Sigmoid colon (tissue), 7 donors: Measurements from ENCODE around the gene DCTN3. TPM values are rescaled to one million over a fixed set of nuclear protein-coding genes. Genes with fewer than 3 reads are reported as not detected.

Source experiments
- DNase-seq: peaks from one replicate; pipeline ENCODE4 v3.0.0-alpha.2; 2019
- H3K27ac ChIP-seq, 4 donors: fragments of 200-600 bp; sonication (generic); one replicate each; pipeline ENCODE4 v1.5.1; 2016 to 2019; ENCODE audit warnings: mild to moderate bottlenecking in 1 of 4
- H3K27me3 ChIP-seq, 3 donors: fragments of 200-600 bp; sonication (generic); one replicate each; pipeline ENCODE4 v1.5.1; 2019; ENCODE audit warnings: mild to moderate bottlenecking in 1 of 3
- H3K36me3 ChIP-seq, 4 donors: fragments of 200-600 bp; sonication (generic); one replicate each; pipeline ENCODE4 v1.5.1; 2016 to 2019
- H3K4me1 ChIP-seq, 4 donors: fragments of 200-600 bp; sonication (generic); one replicate each; pipeline ENCODE4 v1.5.1; 2017 to 2019
- H3K4me3 ChIP-seq, 4 donors: fragments of 200-600 bp; sonication (generic); one replicate each; pipeline ENCODE4 v1.5.1; 2017 to 2019; ENCODE audit warnings: mild to moderate bottlenecking in 2 of 4, moderate library complexity in 1 of 4
- H3K9me3 ChIP-seq, 4 donors: fragments of 200-600 bp in 3 of 4; sonication (generic) in 3 of 4; one replicate each; pipeline versions ENCODE4 v1.5.1 to v1.6.1; 2013 to 2019
- EP300 ChIP-seq, 4 donors: sonication (generic); formaldehyde crosslinking; IDR thresholded peaks; one replicate each; pipeline ENCODE4 v1.6.1; 2017; ENCODE audit warnings: antibody characterized with exemption in 4 of 4
- POLR2A ChIP-seq, 2 donors: fragments of 450-650 bp; IDR thresholded peaks; one replicate each; pipeline ENCODE4 v1.6.1; 2016; ENCODE audit warnings: antibody characterized with exemption in 2 of 2, mild to moderate bottlenecking in 2 of 2, moderate library complexity in 2 of 2
- POLR2AphosphoS5 ChIP-seq, 4 donors: sonication (generic); formaldehyde crosslinking; IDR thresholded peaks; one replicate each; pipeline ENCODE4 v1.6.1; 2017; ENCODE audit warnings: antibody characterized with exemption in 4 of 4
- WGBS, 2 donors: extraction: QIAGEN DNeasy Blood & Tissue Kit; methylation state at CpG; one replicate each; pipeline ENCODE4 v1.1.7; 2013; 5-methylcytosine and 5-hydroxymethylcytosine counted together
- intact Hi-C: fragments of 100-400 bp; cut with DNase I; formaldehyde crosslinking; loops from one replicate; pipeline ENCODE4 v1.15.1; 2023
- polyA plus RNA-seq, 3 donors: library from polyadenylated mRNA; stranded (reverse); fragments of 200-250 nt; gene quantifications; one replicate each; pipeline ENCODE4 v1.2.3, GENCODE V29; 2013
- total RNA-seq, 4 donors: library from RNA; depleted of rRNA; stranded (reverse); fragments of >200 nt; gene quantifications; one replicate each; pipeline ENCODE4 v1.1.0, GENCODE V29; 2016
- TF ChIP-seq, protein P1 (sequence below), 4 experiments: fragments of 450-650 bp in 3 of 4; fragments of 200-600 bp in 1 of 4; IDR thresholded peaks; one replicate each; pipeline ENCODE4 v1.5.1; 2016 to 2019; ENCODE audit warnings: antibody characterized with exemption in 4 of 4, mild to moderate bottlenecking in 3 of 4, moderate library complexity in 2 of 4
- donor health status: healthy with polysubstance abuse.
- donor health status: Bipolar disorder and iron deficiency.
- donor health status: healthy.

The DCTN3 gene
- total and polyA plus RNA-seq, 7 donors = 59.6 to 122 (median 90.7) TPM

DNA sequence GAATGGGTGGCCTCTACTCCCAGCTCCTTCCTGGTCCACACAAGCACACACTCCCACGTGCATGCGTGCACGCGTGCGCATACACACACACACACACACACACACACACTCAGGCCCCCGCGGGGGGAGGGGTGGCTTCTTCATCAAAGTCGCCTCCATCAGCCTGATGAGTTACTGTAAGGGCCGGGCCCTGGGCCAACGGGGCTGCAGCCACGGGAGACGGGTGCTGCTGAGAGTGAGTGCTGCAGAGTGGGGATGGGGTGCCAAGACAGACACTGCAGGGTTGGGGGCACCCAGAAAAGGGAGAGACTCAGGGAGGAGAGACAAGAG lies 48.8 kb downstream of the DCTN3 start:
- DNase-seq = no peak
- WGBS, 2 donors = 40 to 72% methylated on average over 12 of the region's 12 CpGs
- TF ChIP-seq POLR2A (IDR thresholded peaks at IDR 0.05) (no peak), POLR2AphosphoS5 (IDR thresholded peaks at IDR 0.05) (no peak), EP300 (IDR thresholded peaks at IDR 0.05) (no peak)
- TF ChIP-seq, protein P1, sequence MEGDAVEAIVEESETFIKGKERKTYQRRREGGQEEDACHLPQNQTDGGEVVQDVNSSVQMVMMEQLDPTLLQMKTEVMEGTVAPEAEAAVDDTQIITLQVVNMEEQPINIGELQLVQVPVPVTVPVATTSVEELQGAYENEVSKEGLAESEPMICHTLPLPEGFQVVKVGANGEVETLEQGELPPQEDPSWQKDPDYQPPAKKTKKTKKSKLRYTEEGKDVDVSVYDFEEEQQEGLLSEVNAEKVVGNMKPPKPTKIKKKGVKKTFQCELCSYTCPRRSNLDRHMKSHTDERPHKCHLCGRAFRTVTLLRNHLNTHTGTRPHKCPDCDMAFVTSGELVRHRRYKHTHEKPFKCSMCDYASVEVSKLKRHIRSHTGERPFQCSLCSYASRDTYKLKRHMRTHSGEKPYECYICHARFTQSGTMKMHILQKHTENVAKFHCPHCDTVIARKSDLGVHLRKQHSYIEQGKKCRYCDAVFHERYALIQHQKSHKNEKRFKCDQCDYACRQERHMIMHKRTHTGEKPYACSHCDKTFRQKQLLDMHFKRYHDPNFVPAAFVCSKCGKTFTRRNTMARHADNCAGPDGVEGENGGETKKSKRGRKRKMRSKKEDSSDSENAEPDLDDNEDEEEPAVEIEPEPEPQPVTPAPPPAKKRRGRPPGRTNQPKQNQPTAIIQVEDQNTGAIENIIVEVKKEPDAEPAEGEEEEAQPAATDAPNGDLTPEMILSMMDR (IDR thresholded peaks at IDR 0.05) = no peak
- Histone ChIP-seq H3K36me3 (no peaks in the 10 kb centered on the region), H3K4me1 (peaks cover 0 to 17% (median 9%) of the 10 kb centered on the region in 4 donors), H3K27me3 (peaks cover 0 to 18% (median 0%) of the 10 kb centered on the region in 3 donors), H3K9me3 (no peaks in the 10 kb centered on the region), H3K4me3 (no peak overlapping the region), H3K27ac (no peak overlapping the region)
- intact Hi-C loops = no loop called here

DNA sequence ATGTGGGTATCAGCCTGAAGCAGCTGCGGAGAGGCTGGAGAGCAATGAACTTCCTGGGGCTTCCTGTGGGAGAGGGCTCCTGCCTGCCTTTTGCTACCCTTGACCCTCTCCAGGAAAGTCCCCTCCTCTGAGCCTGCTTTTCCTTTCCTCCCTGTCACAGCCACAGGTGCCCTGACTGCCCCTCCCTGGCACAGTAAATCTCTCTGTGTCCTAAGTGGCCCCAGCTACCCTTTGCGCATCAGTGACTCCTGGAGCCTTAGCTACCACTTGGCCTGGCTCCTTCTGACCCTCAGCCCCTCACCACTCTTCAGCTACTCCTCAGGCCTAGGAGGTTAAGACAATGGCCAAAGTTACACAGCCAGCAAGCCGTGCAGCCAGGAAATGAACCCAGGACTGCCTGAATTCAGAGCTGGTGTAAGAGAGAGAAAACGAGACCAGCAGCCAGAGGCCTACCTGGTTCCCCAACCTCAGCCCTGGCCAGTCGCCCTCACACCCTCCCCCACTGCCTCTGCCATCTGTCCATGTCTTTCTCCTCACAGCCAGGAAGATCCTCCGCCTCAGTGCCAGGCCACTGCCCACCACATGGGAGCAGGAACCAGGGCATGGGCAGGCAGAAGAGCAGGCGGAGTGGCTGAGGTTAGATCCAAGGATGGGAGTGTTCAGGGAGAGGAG lies 49.4 kb downstream of the DCTN3 start:
- no peak for DNase-seq
- WGBS, 2 donors = 70 to 79% methylated on average over 7 of the region's 7 CpGs
- H3K9me3 ChIP-seq = no peaks in the 10 kb centered on the region
- peaks cover 0 to 15% (median 0%) of the 10 kb centered on the region in 3 donors for H3K27me3 ChIP-seq
- H3K4me3 ChIP-seq = no peak overlapping the region
- no peaks in the 10 kb centered on the region for H3K36me3 ChIP-seq
- intact Hi-C loops = no loop called here
- H3K27ac ChIP-seq = peak overlapping the region in 2 of 4 donors; percentile 21 to 26
- peaks cover 0 to 17% (median 9%) of the 10 kb centered on the region in 4 donors for H3K4me1 ChIP-seq
- TF ChIP-seq POLR2AphosphoS5 (IDR thresholded peaks at IDR 0.05) = no peak
- TF ChIP-seq, protein P1 (IDR thresholded peaks at IDR 0.05) = no peak
- TF ChIP-seq EP300 (IDR thresholded peaks at IDR 0.05) = no peak
- TF ChIP-seq POLR2A (IDR thresholded peaks at IDR 0.05) = no peak

- WGBS, 2 donors = 70 to 77% methylated on average over 11 of the region's 11 CpGs
- DNase-seq = no peak
- H3K4me1 ChIP-seq = peaks cover 0 to 17% (median 9%) of the 10 kb centered on the region in 4 donors
- H3K27ac ChIP-seq = peak overlapping the region in 2 of 4 donors; percentile 21 to 26
- H3K4me3 ChIP-seq = no peak overlapping the region
- intact Hi-C loops = no loop called here
- TF ChIP-seq, protein P1 (IDR thresholded peaks at IDR 0.05) = no peak
- TF ChIP-seq POLR2AphosphoS5 (IDR thresholded peaks at IDR 0.05) = peak in 3 of 4 donors; percentile 51 to 79 (median 59)
- H3K9me3 ChIP-seq = no peaks in the 10 kb centered on the region
- H3K36me3 ChIP-seq = no peaks in the 10 kb centered on the region
- peaks cover 0 to 12% (median 0%) of the 10 kb centered on the region in 3 donors for H3K27me3 ChIP-seq
Measured at GRCh38 chr9:34570376-34570775, 49.9 kb downstream of the DCTN3 start.

GRCh38 chr9:34568774-34569173 lies 51.5 kb downstream of the DCTN3 start:
- H3K4me1 ChIP-seq = peaks cover 0 to 17% (median 9%) of the 10 kb centered on the region in 4 donors
- H3K4me3 ChIP-seq = no peak overlapping the region
- no peaks in the 10 kb centered on the region for H3K9me3 ChIP-seq
- H3K27ac ChIP-seq = no peak overlapping the region
- TF ChIP-seq, protein P1 (IDR thresholded peaks at IDR 0.05) = no peak
- TF ChIP-seq POLR2A (IDR thresholded peaks at IDR 0.05) (no peak), EP300 (IDR thresholded peaks at IDR 0.05) (no peak), POLR2AphosphoS5 (IDR thresholded peaks at IDR 0.05) (no peak)
- H3K36me3 ChIP-seq = no peaks in the 10 kb centered on the region
- peaks cover 0 to 4% (median 0%) of the 10 kb centered on the region in 3 donors for H3K27me3 ChIP-seq
- no peak for DNase-seq
- 73 to 82% methylated on average over 12 of the region's 12 CpGs for WGBS, 2 donors
- intact Hi-C loops = no loop called here

- intact Hi-C loops = no loop called here
- Histone ChIP-seq H3K4me3 (no peak overlapping the region), H3K36me3 (no peaks in the 10 kb centered on the region), H3K27ac (no peak overlapping the region), H3K27me3 (peaks cover 0 to 4% (median 0%) of the 10 kb centered on the region in 3 donors), H3K9me3 (no peaks in the 10 kb centered on the region), H3K4me1 (peaks cover 0 to 17% (median 9%) of the 10 kb centered on the region in 4 donors)
- TF ChIP-seq, protein P1 (IDR thresholded peaks at IDR 0.05) = no peak
- TF ChIP-seq POLR2AphosphoS5 (IDR thresholded peaks at IDR 0.05) (no peak), POLR2A (IDR thresholded peaks at IDR 0.05) (no peak), EP300 (IDR thresholded peaks at IDR 0.05) (no peak)
- WGBS, 2 donors = 86 to 87% methylated on average over 7 of the region's 7 CpGs
- no peak for DNase-seq
Measured at GRCh38 chr9:34568133-34568532, 52.2 kb downstream of the DCTN3 start.
